Upper lobe of left lung (tissue), 6 donors: ENCODE results near the gene RGS12. TPM values are rescaled to one million over a fixed set of nuclear protein-coding genes. Genes with fewer than 3 reads are reported as not detected.
A peak's percentile ranks its signal among the peaks of the same experiment; 100 is the strongest.
"Not testable (repeated sequence)": the region's sequence is repeated elsewhere in the genome, so short reads cannot be mapped to it uniquely, and the experiment has no call there.

Source experiments
- ATAC-seq, 2 donors: fragments of 200-7000 bp; cut with Tn5 transposase; one replicate each; pipeline ENCODE4 v1.9.1; 2022; ENCODE audit warnings: mild to moderate bottlenecking in 2 of 2, moderate library complexity in 2 of 2; ENCODE audit not compliant: low FRiP score in 2 of 2
- DNase-seq, 2 donors: peaks; one replicate each; pipeline ENCODE4 v3.0.0-alpha.2; 2019 to 2020
- H3K27ac ChIP-seq, 4 donors: fragments of 200-600 bp; sonication (generic); one replicate each; pipeline ENCODE4 v1.5.1; 2016 to 2019
- H3K27me3 ChIP-seq, 4 donors: fragments of 200-600 bp; sonication (generic); one replicate each; pipeline ENCODE4 v1.5.1; 2017 to 2019
- H3K36me3 ChIP-seq, 4 donors: fragments of 200-600 bp; sonication (generic); one replicate each; pipeline ENCODE4 v1.5.1; 2016 to 2019
- H3K4me1 ChIP-seq, 4 donors: fragments of 200-600 bp; sonication (generic); one replicate each; pipeline ENCODE4 v1.5.1; 2018 to 2019
- H3K4me3 ChIP-seq, 4 donors: fragments of 200-600 bp; sonication (generic); one replicate each; pipeline ENCODE4 v1.5.1; 2017 to 2019; ENCODE audit warnings: mild to moderate bottlenecking in 2 of 4, moderate library complexity in 1 of 4
- H3K9me3 ChIP-seq, 4 donors: fragments of 200-600 bp; sonication (generic); one replicate each; pipeline ENCODE4 v1.5.1; 2018 to 2019
- EP300 ChIP-seq, 4 donors: sonication (generic); formaldehyde crosslinking; IDR thresholded peaks; one replicate each; pipeline ENCODE4 v1.5.1; 2017; ENCODE audit warnings: antibody characterized with exemption in 4 of 4, control low read depth in 2 of 4
- POLR2A ChIP-seq, 4 donors: fragments of 450-650 bp; IDR thresholded peaks; one replicate each; pipeline ENCODE4 v1.5.1; 2016 to 2017; ENCODE audit warnings: antibody characterized with exemption in 4 of 4, mild to moderate bottlenecking in 2 of 4
- POLR2AphosphoS5 ChIP-seq, 2 donors: sonication (generic); formaldehyde crosslinking; IDR thresholded peaks; one replicate each; pipeline ENCODE4 v1.5.1; 2017; ENCODE audit warnings: antibody characterized with exemption in 2 of 2
- WGBS, 2 donors: methylation state at CpG; one replicate each; pipeline ENCODE4 v1.1.5; 2017 to 2018; 5-methylcytosine and 5-hydroxymethylcytosine counted together
- total RNA-seq, 6 donors: library from RNA; depleted of rRNA in 4 of 6; stranded (reverse); fragments of >200 nt in 4 of 6; gene quantifications; one replicate each; pipeline versions ENCODE4 v1.1.0 to v1.2.1, GENCODE V29; 2016 to 2021
- TF ChIP-seq, protein P1 (sequence below), 6 experiments: fragments of 450-650 bp in 4 of 6; fragments of 200-600 bp in 2 of 6; sonication (generic) in 2 of 6; IDR thresholded peaks; one replicate each; pipeline ENCODE4 v1.5.1; 2016 to 2019; ENCODE audit warnings: antibody characterized with exemption in 6 of 6
- donor health status: DM: no; HTN: no; CAD: no; lungs with moderate emphysema.
- donor health status: DM: no; HTN: yes; CAD: no; lungs with severe emphysema.

RGS12 gene
- total RNA-seq, 6 donors from 2014 or later: 17.8 to 124 (median 49.7) TPM

GRCh38 chr4:3297066-3297859 lies 4.4 kb downstream of the RGS12 start:
- H3K4me1 ChIP-seq: peaks cover 27 to 46% (median 36%) of the 10 kb centered on the region in 4 donors
- TF ChIP-seq EP300 (IDR thresholded peaks at IDR 0.05) (no peak), POLR2AphosphoS5 (IDR thresholded peaks at IDR 0.05) (no peak), POLR2A (IDR thresholded peaks at IDR 0.05) (no peak)
- TF ChIP-seq, protein P1, sequence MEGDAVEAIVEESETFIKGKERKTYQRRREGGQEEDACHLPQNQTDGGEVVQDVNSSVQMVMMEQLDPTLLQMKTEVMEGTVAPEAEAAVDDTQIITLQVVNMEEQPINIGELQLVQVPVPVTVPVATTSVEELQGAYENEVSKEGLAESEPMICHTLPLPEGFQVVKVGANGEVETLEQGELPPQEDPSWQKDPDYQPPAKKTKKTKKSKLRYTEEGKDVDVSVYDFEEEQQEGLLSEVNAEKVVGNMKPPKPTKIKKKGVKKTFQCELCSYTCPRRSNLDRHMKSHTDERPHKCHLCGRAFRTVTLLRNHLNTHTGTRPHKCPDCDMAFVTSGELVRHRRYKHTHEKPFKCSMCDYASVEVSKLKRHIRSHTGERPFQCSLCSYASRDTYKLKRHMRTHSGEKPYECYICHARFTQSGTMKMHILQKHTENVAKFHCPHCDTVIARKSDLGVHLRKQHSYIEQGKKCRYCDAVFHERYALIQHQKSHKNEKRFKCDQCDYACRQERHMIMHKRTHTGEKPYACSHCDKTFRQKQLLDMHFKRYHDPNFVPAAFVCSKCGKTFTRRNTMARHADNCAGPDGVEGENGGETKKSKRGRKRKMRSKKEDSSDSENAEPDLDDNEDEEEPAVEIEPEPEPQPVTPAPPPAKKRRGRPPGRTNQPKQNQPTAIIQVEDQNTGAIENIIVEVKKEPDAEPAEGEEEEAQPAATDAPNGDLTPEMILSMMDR (IDR thresholded peaks at IDR 0.05): no peak
- no peaks in the 10 kb centered on the region for H3K27me3 ChIP-seq
- WGBS, 2 donors: 90 to 93% methylated on average over 13 of the region's 13 CpGs
- ATAC-seq (no peak), DNase-seq (no peak)
- peak overlapping the region in 1 of 4 donors; percentile 8 for H3K27ac ChIP-seq
- H3K9me3 ChIP-seq: no peaks in the 10 kb centered on the region
- no peak overlapping the region for H3K4me3 ChIP-seq
- no peaks in the 10 kb centered on the region for H3K36me3 ChIP-seq

DNA sequence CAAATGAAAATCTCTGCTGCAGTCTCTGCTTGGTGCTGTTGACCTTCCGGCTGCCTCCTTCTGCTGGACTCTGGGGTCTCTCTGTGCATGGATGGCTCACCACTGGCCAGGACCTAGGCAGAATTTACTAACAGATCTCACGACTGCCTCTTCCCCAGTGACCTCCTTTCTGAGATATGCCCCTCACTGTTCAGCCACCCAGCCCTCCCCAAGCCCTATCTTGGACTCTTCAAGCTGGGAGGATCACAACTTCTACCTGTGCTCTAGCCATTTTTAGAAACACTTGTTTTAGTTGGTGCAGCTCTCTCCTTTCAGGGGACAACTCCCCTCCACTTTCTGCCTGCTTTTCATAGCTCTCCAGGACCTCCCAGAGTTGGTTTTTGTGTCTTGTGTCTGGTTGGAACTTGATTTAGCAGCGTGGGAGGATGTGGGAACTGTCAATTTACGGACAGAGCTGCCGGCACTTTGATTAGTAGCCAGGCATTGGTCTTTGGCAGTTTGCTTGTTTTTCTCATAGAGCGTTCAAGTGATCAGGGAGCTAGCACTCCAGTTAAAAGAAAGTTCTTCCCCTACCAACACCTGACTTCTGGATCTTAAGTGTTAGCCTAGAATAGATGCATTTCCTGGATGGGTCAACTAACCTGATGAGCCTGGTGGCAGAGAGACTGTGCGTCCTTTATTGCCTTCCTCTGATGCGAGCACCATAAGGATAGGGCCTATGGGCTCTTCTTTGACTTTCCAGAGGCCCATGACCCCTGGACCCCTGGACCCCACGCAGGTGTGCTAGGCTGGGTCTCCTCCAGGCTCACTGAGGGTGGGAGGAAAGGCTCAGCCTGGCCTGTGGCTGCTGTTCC lies 6.5 kb downstream of the RGS12 start:
- 55 to 58% methylated on average over 8 to 9 of the region's 9 CpGs for WGBS, 2 donors
- ATAC-seq: no peak
- no peaks in the 10 kb centered on the region for H3K36me3 ChIP-seq
- H3K4me3 ChIP-seq: no peak overlapping the region
- peaks cover 21 to 47% (median 40%) of the 10 kb centered on the region in 4 donors for H3K4me1 ChIP-seq
- no peaks in the 10 kb centered on the region for H3K9me3 ChIP-seq
- no peak for DNase-seq
- no peaks in the 10 kb centered on the region for H3K27me3 ChIP-seq
- TF ChIP-seq POLR2AphosphoS5 (IDR thresholded peaks at IDR 0.05): no peak
- TF ChIP-seq, protein P1 (IDR thresholded peaks at IDR 0.05): no peak
- TF ChIP-seq POLR2A (IDR thresholded peaks at IDR 0.05): no peak
- no peak for TF ChIP-seq EP300 (IDR thresholded peaks at IDR 0.05)
- H3K27ac ChIP-seq: no peak overlapping the region

GRCh38 chr4:3299976-3300671 lies 7.3 kb downstream of the RGS12 start:
- Histone ChIP-seq H3K4me1 (peaks cover 28 to 54% (median 42%) of the 10 kb centered on the region in 4 donors), H3K4me3 (no peak overlapping the region), H3K9me3 (no peaks in the 10 kb centered on the region), H3K27me3 (no peaks in the 10 kb centered on the region), H3K36me3 (no peaks in the 10 kb centered on the region), H3K27ac (peak overlapping the region in 1 of 4 donors; percentile 23)
- WGBS, 2 donors: 92 to 96% methylated on average over 14 to 15 of the region's 19 CpGs
- DNase-seq: no peak
- ATAC-seq: no peak
- TF ChIP-seq EP300 (IDR thresholded peaks at IDR 0.05) (no peak), POLR2AphosphoS5 (IDR thresholded peaks at IDR 0.05) (no peak)
- TF ChIP-seq, protein P1 (IDR thresholded peaks at IDR 0.05): no peak

- H3K27ac ChIP-seq: peak overlapping the region in 1 of 4 donors; percentile 23
- H3K4me1 ChIP-seq: peaks cover 36 to 61% (median 49%) of the 10 kb centered on the region in 4 donors
- H3K27me3 ChIP-seq, H3K9me3 ChIP-seq, H3K36me3 ChIP-seq, DNase-seq, H3K4me3 ChIP-seq, ATAC-seq: not testable (repeated sequence)
- 88 to 91% methylated on average over 13 to 15 of the region's 15 CpGs for WGBS, 2 donors
These were observed 8.1 kb downstream of the RGS12 start for GRCh38 chr4:3300882-3301281.
